K562 (cell line): Measurements from ENCODE around the gene FKBP2. TPM values are rescaled to one million over a fixed set of nuclear protein-coding genes. Genes with fewer than 3 reads are reported as not detected.

ENCODE experiments used
- HDAC8 ChIP-seq: fragments of 450-650 bp; IDR thresholded peaks from 2 replicates; pipeline ENCODE4 v1.6.1; 2016; ENCODE audit warnings: mild to moderate bottlenecking, missing genetic modification characterization, moderate library complexity, missing compliant biosample characterization
- HOXB6 ChIP-seq: fragments of 250-450 bp; sonication (Bioruptor Pico); IDR thresholded peaks from 2 replicates; pipeline ENCODE4 v1.5.1; 2022; ENCODE audit warnings: mild to moderate bottlenecking, borderline replicate concordance
- MXI1 ChIP-seq: IDR thresholded peaks from 2 replicates; pipeline ENCODE4 v1.6.1; 2011; ENCODE audit warnings: low read depth, mild to moderate bottlenecking, improper control_type of control experiment, low read length
- POLR2AphosphoS2 ChIP-seq: IDR thresholded peaks from 2 replicates; pipeline ENCODE4 v1.6.1; 2012; ENCODE audit warnings: low read length, improper control_type of control experiment
- RFX7 ChIP-seq: fragments of 250-450 bp; sonication (Bioruptor Pico); IDR thresholded peaks from 2 replicates; pipeline ENCODE4 v1.5.1; 2021; ENCODE audit warnings: mild to moderate bottlenecking
- ZFP30 ChIP-seq: fragments of 250-450 bp; sonication (Bioruptor Pico); IDR thresholded peaks from 2 replicates; pipeline ENCODE4 v1.8.0; 2022; ENCODE audit warnings: moderate library complexity, mild to moderate bottlenecking, inconsistent platforms, borderline replicate concordance
- ZFP36 ChIP-seq: fragments of 150-350 bp; IDR thresholded peaks from 2 replicates; pipeline ENCODE4 v1.6.1; 2018; ENCODE audit warnings: low read length, low read depth; ENCODE audit not compliant: partially characterized antibody
- ZNF586 ChIP-seq: fragments of 450-650 bp; formaldehyde crosslinking; conservative IDR thresholded peaks from 2 replicates; pipeline ENCODE4 v1.4.0; 2020; ENCODE audit warnings: mild to moderate bottlenecking, moderate library complexity
- ZNF668 ChIP-seq: fragments of 250-450 bp; sonication (Bioruptor Pico); IDR thresholded peaks from 2 replicates; pipeline ENCODE4 v1.8.0; 2022; ENCODE audit warnings: mild to moderate bottlenecking, inconsistent platforms
- polyA plus RNA-seq, 8 experiments: library from polyadenylated mRNA; depleted of rRNA in 4 of 8; stranded (reverse) in 5 of 8; unstranded in 3 of 8; fragments of >200 nt; fragmentation: Nextera tagmentation in 2 of 8; fragmentation: Illumina TruSeq in 1 of 8; extraction: Ambion mirVana in 2 of 8; extraction: Trizol in 1 of 8; gene quantifications; 2 replicates each; pipeline versions ENCODE4 v1.2.1 to v1.2.3, GENCODE V29; 2011 to 2014; ENCODE audit warnings: inconsistent platforms in 1 of 8, missing spikeins in 1 of 8
- total RNA-seq, 7 experiments: library from RNA; depleted of rRNA in 6 of 7; stranded (reverse); fragments of >200 nt in 6 of 7; fragmentation: Illumina TruSeq in 2 of 7; extraction: Trizol in 2 of 7; gene quantifications; 2 replicates each; pipeline versions ENCODE4 v1.2.1 to v1.2.3, GENCODE V29; 2011 to 2021; ENCODE audit warnings: low replicate concordance in 1 of 7
- TF ChIP-seq, protein P1 (sequence below): fragments of 250-450 bp; sonication (Bioruptor Pico); IDR thresholded peaks from 2 replicates; pipeline ENCODE4 v1.4.0; 2020
- TF ChIP-seq, protein P2 (sequence below): fragments of 250-450 bp; sonication (Bioruptor Pico); IDR thresholded peaks from 2 replicates; pipeline ENCODE4 v1.8.0; 2021; ENCODE audit warnings: mild to moderate bottlenecking, moderate library complexity
- TF ChIP-seq, protein P3 (sequence below): fragments of 450-650 bp; IDR thresholded peaks from 2 replicates; pipeline ENCODE4 v1.6.1; 2018; ENCODE audit warnings: mild to moderate bottlenecking, low read depth; ENCODE audit not compliant: partially characterized antibody

FKBP2 gene
- total and polyA plus RNA-seq, 9 of the 15 experiments (the other 6 are each of a cell fraction or from before 2014, with no cell fraction given) = 3.5 to 151 (median 58.1) TPM

DNA sequence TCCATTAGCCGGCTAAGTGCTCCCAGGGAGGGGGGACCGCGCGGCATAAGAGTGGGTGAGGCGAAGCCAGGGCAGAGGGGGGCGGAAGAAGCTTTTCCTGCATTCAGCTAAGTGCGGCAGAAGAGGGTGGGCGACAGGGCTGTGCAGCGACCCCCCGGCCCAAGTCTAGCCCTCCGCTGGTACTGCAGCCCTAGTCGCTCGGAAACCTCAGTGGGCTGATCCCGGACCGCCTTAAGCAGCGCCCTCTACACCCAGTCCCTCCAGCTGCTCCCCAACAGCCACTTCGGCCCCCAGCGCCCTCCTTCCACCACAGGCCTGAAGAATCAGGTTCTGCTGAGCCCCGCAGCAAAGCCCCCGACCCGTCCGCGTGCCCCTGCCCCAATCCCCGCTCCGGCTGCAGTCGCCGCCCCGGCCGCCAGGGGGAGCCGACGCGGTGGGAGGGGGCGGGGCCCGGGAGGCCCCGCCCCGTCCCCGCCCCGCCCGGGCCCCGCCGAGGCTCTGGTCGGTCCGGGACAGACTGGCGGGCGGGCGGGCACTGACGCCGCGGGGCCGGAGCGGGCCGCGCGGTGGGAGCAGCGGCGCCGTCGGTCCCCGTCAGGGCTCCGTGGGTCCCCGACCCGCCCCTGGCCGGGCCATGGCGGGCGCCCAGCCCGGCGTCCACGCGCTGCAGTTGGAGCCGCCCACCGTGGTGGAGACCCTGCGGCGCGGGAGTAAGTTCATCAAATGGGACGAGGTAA lies 10.3 kb downstream of the FKBP2 start, which contains the start of gene PLCB3 (continued):
- TF ChIP-seq, protein P1, sequence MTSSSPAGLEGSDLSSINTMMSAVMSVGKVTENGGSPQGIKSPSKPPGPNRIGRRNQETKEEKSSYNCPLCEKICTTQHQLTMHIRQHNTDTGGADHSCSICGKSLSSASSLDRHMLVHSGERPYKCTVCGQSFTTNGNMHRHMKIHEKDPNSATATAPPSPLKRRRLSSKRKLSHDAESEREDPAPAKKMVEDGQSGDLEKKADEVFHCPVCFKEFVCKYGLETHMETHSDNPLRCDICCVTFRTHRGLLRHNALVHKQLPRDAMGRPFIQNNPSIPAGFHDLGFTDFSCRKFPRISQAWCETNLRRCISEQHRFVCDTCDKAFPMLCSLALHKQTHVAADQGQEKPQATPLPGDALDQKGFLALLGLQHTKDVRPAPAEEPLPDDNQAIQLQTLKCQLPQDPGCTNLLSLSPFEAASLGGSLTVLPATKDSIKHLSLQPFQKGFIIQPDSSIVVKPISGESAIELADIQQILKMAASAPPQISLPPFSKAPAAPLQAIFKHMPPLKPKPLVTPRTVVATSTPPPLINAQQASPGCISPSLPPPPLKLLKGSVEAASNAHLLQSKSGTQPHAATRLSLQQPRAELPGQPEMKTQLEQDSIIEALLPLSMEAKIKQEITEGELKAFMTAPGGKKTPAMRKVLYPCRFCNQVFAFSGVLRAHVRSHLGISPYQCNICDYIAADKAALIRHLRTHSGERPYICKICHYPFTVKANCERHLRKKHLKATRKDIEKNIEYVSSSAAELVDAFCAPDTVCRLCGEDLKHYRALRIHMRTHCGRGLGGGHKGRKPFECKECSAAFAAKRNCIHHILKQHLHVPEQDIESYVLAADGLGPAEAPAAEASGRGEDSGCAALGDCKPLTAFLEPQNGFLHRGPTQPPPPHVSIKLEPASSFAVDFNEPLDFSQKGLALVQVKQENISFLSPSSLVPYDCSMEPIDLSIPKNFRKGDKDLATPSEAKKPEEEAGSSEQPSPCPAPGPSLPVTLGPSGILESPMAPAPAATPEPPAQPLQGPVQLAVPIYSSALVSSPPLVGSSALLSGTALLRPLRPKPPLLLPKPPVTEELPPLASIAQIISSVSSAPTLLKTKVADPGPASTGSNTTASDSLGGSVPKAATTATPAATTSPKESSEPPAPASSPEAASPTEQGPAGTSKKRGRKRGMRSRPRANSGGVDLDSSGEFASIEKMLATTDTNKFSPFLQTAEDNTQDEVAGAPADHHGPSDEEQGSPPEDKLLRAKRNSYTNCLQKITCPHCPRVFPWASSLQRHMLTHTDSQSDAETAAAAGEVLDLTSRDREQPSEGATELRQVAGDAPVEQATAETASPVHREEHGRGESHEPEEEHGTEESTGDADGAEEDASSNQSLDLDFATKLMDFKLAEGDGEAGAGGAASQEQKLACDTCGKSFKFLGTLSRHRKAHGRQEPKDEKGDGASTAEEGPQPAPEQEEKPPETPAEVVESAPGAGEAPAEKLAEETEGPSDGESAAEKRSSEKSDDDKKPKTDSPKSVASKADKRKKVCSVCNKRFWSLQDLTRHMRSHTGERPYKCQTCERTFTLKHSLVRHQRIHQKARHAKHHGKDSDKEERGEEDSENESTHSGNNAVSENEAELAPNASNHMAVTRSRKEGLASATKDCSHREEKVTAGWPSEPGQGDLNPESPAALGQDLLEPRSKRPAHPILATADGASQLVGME = no peak
- TF ChIP-seq ZNF668 (CRISPR knock-in tag) = no peak
- TF ChIP-seq, protein P2, sequence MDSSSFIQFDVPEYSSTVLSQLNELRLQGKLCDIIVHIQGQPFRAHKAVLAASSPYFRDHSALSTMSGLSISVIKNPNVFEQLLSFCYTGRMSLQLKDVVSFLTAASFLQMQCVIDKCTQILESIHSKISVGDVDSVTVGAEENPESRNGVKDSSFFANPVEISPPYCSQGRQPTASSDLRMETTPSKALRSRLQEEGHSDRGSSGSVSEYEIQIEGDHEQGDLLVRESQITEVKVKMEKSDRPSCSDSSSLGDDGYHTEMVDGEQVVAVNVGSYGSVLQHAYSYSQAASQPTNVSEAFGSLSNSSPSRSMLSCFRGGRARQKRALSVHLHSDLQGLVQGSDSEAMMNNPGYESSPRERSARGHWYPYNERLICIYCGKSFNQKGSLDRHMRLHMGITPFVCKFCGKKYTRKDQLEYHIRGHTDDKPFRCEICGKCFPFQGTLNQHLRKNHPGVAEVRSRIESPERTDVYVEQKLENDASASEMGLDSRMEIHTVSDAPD (CRISPR knock-in tag) = no peak
- TF ChIP-seq MXI1 = no peak
- no peak for TF ChIP-seq ZFP30
- TF ChIP-seq HDAC8 (tag) = no peak
- no peak for TF ChIP-seq RFX7
- TF ChIP-seq POLR2AphosphoS2 = no peak
- TF ChIP-seq, protein P3, sequence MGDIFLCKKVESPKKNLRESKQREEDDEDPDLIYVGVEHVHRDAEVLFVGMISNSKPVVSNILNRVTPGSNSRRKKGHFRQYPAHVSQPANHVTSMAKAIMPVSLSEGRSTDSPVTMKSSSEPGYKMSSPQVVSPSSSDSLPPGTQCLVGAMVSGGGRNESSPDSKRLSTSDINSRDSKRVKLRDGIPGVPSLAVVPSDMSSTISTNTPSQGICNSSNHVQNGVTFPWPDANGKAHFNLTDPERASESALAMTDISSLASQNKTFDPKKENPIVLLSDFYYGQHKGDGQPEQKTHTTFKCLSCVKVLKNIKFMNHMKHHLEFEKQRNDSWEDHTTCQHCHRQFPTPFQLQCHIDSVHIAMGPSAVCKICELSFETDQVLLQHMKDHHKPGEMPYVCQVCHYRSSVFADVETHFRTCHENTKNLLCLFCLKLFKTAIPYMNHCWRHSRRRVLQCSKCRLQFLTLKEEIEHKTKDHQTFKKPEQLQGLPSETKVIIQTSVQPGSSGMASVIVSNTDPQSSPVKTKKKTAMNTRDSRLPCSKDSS = no peak
- no peak for TF ChIP-seq HOXB6 (CRISPR knock-in tag)
- TF ChIP-seq ZNF586 (CRISPR knock-in tag) = no peak
- TF ChIP-seq ZFP36 = no peak
